ENCODE data around the gene LSM14A. TPM values are rescaled to one million over a fixed set of nuclear protein-coding genes. Genes with fewer than 3 reads are reported as not detected.
"Not testable (repeated sequence)": the region's sequence is repeated elsewhere in the genome, so short reads cannot be mapped to it uniquely, and the experiment has no call there.

The LSM14A gene
- total RNA-seq (2014; rRNA removed; shearing (Covaris generic); ENCODE audit: low replicate concordance), result 171 and 205 TPM in 2 replicates

DNA sequence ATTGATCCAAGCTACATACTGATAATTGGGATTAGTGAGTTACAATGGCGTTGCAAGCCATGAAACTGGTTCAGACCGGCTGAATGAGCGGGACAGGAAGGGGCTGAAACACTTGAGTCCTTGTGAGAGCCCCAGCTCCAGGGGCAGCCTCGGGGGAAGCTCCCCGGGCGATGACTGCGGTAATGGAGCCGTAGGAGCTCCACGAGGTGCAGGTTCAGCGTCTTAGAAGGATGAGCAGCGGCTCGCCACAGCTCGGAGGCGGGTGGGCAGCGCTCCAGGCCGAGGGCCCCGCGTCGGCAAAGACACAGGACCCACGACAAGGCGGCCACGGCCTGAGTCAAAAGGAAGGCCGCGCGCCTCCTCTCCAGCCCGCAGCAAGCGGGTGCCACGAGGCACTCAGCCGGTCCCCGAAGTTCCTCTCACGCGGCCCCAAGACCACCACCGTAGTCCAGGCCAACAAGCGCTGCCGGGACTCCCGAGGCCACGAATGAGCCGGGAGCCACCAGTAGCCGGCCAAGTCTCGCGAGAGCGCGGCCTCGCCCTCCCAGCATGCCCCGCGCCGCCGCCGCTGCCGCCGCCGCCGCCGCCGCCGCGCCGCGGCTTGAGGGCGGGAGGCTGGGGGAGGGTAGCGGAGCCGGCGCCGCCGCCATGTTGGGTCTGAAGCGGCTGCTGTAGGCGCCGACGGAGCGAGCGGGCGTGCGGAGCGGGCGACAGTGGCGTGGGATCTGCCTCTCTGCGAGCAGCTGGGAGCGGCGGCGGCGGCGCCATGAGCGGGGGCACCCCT lies at the start of gene LSM14A:
LSM14A (plus strand) TSS at position 628 of the 784 bp plus-strand sequence; CDS start at position 767, 139 bp downstream.
- peak; percentile 97 for DNase-seq
- H3K27me3 ChIP-seq (ENCODE audit: low read length), result no peaks in the 10 kb centered on the region
- peak within 1 kb of the TSS; percentile 85 for H3K27ac ChIP-seq (ENCODE audit: low read length)
- H3K4me3 ChIP-seq (ENCODE audit: low read length), result peak within 1 kb of the TSS; percentile 80
- H4K20me1 ChIP-seq (ENCODE audit: insufficient read depth, low read depth, low read length), result peaks cover 16% of the 10 kb centered on the region
- H3K36me3 ChIP-seq (ENCODE audit: insufficient read depth, low read length), result peaks cover 15% of the 10 kb centered on the region
- H2AFZ ChIP-seq (ENCODE audit: low read length), result peak within 1 kb of the TSS; percentile 1; the same call in 1 of the 2 replicates
- H3K9me3 ChIP-seq (ENCODE audit: low read length), result no peaks in the 10 kb centered on the region
- H3K9ac ChIP-seq (ENCODE audit: low read length), result peak within 1 kb of the TSS; percentile 95
- H3K79me2 ChIP-seq (ENCODE audit: low read length), result peaks cover 47% of the 10 kb centered on the region
- peak within 1 kb of the TSS; percentile 69 for H3K4me2 ChIP-seq (ENCODE audit: low read depth, low read length, poor library complexity, severe bottlenecking)
- peaks cover 55% of the 10 kb centered on the region for H3K4me1 ChIP-seq (ENCODE audit: low read length)
- no peaks in the 10 kb centered on the region for H3K9me2 ChIP-seq (replicated peaks; ENCODE audit: insufficient read depth, low read length)

DNA sequence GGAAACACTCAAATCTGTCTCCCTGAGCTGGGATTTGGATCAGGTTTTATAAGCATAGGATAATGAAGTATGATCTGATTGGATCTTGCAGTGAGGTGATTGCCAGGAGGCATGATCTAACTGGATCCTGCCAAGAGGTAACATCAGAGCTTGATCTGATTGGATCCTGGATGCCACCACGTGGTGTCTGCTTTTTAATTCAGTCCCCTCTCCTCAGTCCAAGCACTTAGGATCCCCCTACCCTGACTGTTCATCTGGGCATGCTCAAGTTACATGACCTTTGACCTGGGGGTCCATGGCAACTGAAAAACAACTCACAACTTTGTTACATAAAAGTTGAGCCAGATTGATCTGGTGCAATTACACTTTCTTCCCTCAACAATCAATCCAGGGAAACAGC lies 47.5 kb upstream of the LSM14A start:
- no peaks in the 10 kb centered on the region for H4K20me1 ChIP-seq (ENCODE audit: insufficient read depth, low read depth, low read length)
- no peak overlapping the region for H3K4me3 ChIP-seq (ENCODE audit: low read length)
- no peak overlapping the region for H3K4me2 ChIP-seq (ENCODE audit: low read depth, low read length, poor library complexity, severe bottlenecking)
- DNase-seq, result no peak
- H3K79me2 ChIP-seq (ENCODE audit: low read length), result no peaks in the 10 kb centered on the region
- no peak overlapping the region for H3K27ac ChIP-seq (ENCODE audit: low read length)
- H3K9me2 ChIP-seq (replicated peaks; ENCODE audit: insufficient read depth, low read length), result no peaks in the 10 kb centered on the region
- no peaks in the 10 kb centered on the region for H3K9me3 ChIP-seq (ENCODE audit: low read length)
- no peaks in the 10 kb centered on the region for H3K36me3 ChIP-seq (ENCODE audit: insufficient read depth, low read length)
- no peaks in the 10 kb centered on the region for H3K4me1 ChIP-seq (ENCODE audit: low read length)
- H2AFZ ChIP-seq (ENCODE audit: low read length), result no peak overlapping the region
- H3K27me3 ChIP-seq (ENCODE audit: low read length), result no peaks in the 10 kb centered on the region
- no peak overlapping the region for H3K9ac ChIP-seq (ENCODE audit: low read length)

DNA sequence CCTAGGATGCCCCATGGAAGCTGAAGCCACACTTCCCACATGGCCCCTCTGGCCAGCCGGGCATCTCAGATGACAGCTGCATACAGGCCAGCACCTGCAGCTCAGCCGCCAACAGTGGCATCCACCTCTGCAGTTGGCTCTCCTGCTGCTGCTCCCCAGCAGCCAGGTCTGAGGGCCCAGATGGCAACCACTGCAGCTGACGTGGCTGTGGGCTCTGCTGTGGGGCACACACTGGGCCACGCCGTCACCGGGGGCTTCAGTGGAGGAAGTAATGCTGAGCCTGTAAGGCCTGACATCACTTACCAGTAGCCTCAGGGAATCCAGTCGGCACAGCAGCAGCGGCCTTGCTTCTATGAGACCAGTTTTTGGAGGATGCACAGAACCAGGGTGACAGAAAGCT lies 45.3 kb upstream of the LSM14A start:
- no peaks in the 10 kb centered on the region for H3K4me1 ChIP-seq (ENCODE audit: low read length)
- no peaks in the 10 kb centered on the region for H3K27me3 ChIP-seq (ENCODE audit: low read length)
- no peak for DNase-seq
- H2AFZ ChIP-seq (ENCODE audit: low read length), result no peak overlapping the region
- no peaks in the 10 kb centered on the region for H3K36me3 ChIP-seq (ENCODE audit: insufficient read depth, low read length)
- no peaks in the 10 kb centered on the region for H3K9me3 ChIP-seq (ENCODE audit: low read length)
- H3K4me2 ChIP-seq (ENCODE audit: low read depth, low read length, poor library complexity, severe bottlenecking), result no peak overlapping the region
- H4K20me1 ChIP-seq (ENCODE audit: insufficient read depth, low read depth, low read length), result no peaks in the 10 kb centered on the region
- no peak overlapping the region for H3K27ac ChIP-seq (ENCODE audit: low read length)
- H3K79me2 ChIP-seq (ENCODE audit: low read length), result no peaks in the 10 kb centered on the region
- H3K9ac ChIP-seq (ENCODE audit: low read length), result no peak overlapping the region
- no peak overlapping the region for H3K4me3 ChIP-seq (ENCODE audit: low read length)
- H3K9me2 ChIP-seq (replicated peaks; ENCODE audit: insufficient read depth, low read length), result no peaks in the 10 kb centered on the region

DNA sequence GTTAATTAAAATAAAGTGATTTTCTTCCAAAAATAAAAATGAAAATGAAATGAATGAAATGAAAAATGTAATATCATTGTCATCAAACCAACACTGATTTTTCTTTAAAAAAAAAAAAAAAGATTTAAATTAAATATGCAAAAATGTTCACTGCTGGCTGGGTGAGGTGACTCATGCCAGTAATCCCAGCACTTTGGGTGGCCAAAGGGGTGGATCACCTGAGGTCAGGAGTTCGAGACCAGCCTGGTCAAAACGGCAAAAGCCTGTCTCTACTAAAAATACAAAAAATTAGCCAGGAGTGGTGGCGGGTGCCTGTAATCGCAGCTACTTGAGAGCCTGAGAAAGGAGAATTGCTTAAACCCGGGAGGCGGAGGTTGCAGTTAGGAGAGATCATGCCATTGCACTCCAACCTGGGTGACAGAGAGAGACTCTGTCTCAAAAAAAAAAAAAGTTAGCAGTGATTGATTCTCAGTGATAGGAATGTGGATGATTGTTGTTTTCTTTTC lies 44.6 kb upstream of the LSM14A start:
- Histone ChIP-seq H3K9ac (ENCODE audit: low read length) (no peak overlapping the region), H3K9me3 (ENCODE audit: low read length) (no peaks in the 10 kb centered on the region), H3K36me3 (ENCODE audit: insufficient read depth, low read length) (no peaks in the 10 kb centered on the region), H3K4me1 (ENCODE audit: low read length) (no peaks in the 10 kb centered on the region), H2AFZ (ENCODE audit: low read length) (no peak overlapping the region), H3K4me2 (ENCODE audit: low read depth, low read length, poor library complexity, severe bottlenecking) (no peak overlapping the region), H3K27ac (ENCODE audit: low read length) (no peak overlapping the region), H3K9me2 (replicated peaks; ENCODE audit: insufficient read depth, low read length) (no peaks in the 10 kb centered on the region), H3K27me3 (ENCODE audit: low read length) (no peaks in the 10 kb centered on the region), H4K20me1 (ENCODE audit: insufficient read depth, low read depth, low read length) (no peaks in the 10 kb centered on the region), H3K79me2 (ENCODE audit: low read length) (no peaks in the 10 kb centered on the region), H3K4me3 (ENCODE audit: low read length) (no peak overlapping the region)
- DNase-seq, result no peak

DNA sequence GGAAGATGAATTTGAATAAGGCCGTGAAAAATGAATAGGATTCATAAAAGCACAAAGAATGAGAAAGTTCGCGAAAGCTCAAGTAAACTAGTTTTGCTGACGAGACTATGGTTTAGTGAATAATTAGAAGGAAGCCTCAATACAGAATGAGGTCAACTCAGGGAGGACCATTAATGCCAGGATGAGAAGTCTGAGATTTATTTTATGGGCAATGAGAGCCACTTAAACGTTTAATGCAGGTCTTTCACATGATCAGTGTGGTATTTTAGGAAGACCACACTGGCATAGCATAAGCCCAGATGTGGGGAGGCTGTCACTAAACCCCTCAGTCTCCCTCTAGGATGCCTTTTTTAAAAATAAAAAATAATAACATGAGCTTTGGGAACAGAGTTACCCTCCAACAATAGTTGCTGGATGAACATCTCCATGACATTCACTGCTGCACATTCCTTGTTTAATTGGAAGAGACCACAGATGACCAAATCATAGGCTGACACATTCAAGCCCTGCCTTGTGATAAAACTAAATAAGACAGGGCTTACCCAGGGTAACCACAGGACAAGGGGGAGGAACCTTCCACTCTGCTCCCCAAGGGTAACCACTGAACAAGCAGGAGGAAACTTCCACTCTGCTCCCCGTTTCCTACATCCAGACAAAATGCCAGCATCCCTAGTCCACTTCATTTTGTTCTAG lies 43.6 kb upstream of the LSM14A start:
- H4K20me1 ChIP-seq (ENCODE audit: insufficient read depth, low read depth, low read length), result no peaks in the 10 kb centered on the region
- H3K9me2 ChIP-seq (replicated peaks; ENCODE audit: insufficient read depth, low read length), result no peaks in the 10 kb centered on the region
- H3K36me3 ChIP-seq (ENCODE audit: insufficient read depth, low read length), result no peaks in the 10 kb centered on the region
- H3K4me1 ChIP-seq (ENCODE audit: low read length), result no peaks in the 10 kb centered on the region; the same call in 1 of the 2 replicates
- no peak overlapping the region for H3K27ac ChIP-seq (ENCODE audit: low read length)
- no peaks in the 10 kb centered on the region for H3K27me3 ChIP-seq (ENCODE audit: low read length)
- no peak for DNase-seq
- H3K9ac ChIP-seq (ENCODE audit: low read length), result no peak overlapping the region
- no peak overlapping the region for H3K4me2 ChIP-seq (ENCODE audit: low read depth, low read length, poor library complexity, severe bottlenecking)
- H3K9me3 ChIP-seq (ENCODE audit: low read length), result no peaks in the 10 kb centered on the region
- no peak overlapping the region for H2AFZ ChIP-seq (ENCODE audit: low read length)
- H3K79me2 ChIP-seq (ENCODE audit: low read length), result no peaks in the 10 kb centered on the region
- H3K4me3 ChIP-seq (ENCODE audit: low read length), result no peak overlapping the region

DNA sequence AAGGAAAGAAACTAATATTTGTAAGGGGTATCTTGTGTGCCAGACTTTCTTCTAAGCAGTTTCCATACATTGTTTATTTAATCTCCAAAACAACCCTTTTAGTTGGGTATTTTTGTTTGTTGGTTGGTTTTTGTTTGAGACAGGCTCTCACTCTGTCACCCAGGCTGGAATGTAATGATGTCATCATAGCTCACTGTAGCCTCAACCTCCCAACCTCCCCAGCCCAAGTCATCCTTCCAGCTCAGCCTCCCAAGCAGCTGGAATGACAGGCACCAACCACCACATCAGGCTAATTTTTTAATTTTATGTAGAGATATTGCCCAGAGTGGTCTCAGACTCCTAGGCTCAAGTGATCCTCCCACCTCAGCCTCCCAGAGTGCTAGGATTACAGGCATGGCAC lies 41.2 kb upstream of the LSM14A start:
- Histone ChIP-seq H3K79me2 (ENCODE audit: low read length) (no peaks in the 10 kb centered on the region), H3K4me3 (ENCODE audit: low read length) (no peak overlapping the region), H3K4me2 (ENCODE audit: low read depth, low read length, poor library complexity, severe bottlenecking) (no peak overlapping the region), H3K36me3 (ENCODE audit: insufficient read depth, low read length) (no peaks in the 10 kb centered on the region), H3K27ac (ENCODE audit: low read length) (no peak overlapping the region), H3K4me1 (ENCODE audit: low read length) (peaks cover 17% of the 10 kb centered on the region), H3K9me3 (ENCODE audit: low read length) (no peaks in the 10 kb centered on the region), H4K20me1 (ENCODE audit: insufficient read depth, low read depth, low read length) (no peaks in the 10 kb centered on the region), H3K9me2 (replicated peaks; ENCODE audit: insufficient read depth, low read length) (no peaks in the 10 kb centered on the region), H3K9ac (ENCODE audit: low read length) (no peak overlapping the region), H3K27me3 (ENCODE audit: low read length) (no peaks in the 10 kb centered on the region), H2AFZ (ENCODE audit: low read length) (no peak overlapping the region)
- no peak for DNase-seq

DNA sequence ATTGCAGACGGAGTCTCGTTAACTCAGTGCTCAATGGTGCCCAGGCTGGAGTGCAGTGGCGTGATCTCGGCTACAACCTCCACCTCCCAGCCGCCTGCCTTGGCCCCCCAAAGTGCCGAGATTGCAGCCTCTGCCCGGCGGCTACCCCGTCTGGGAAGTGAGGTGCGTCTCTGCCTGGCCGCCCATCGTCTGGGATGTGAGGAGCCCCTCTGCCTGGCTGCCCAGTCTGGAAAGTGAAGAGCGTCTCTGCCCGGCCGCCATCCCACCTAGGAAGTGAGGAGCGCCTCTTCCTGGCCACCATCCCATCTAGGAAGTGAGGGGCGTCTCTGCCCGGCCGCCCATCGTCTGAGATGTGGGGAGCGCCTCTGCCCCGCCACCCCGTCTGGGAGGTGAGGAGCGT lies 40.2 kb upstream of the LSM14A start:
- H3K9ac ChIP-seq (ENCODE audit: low read length); DNase-seq; H3K9me3 ChIP-seq (ENCODE audit: low read length); H3K36me3 ChIP-seq (ENCODE audit: insufficient read depth, low read length); H3K27me3 ChIP-seq (ENCODE audit: low read length); H3K4me2 ChIP-seq (ENCODE audit: low read depth, low read length, poor library complexity, severe bottlenecking); H3K9me2 ChIP-seq (replicated peaks; ENCODE audit: insufficient read depth, low read length); H3K4me3 ChIP-seq (ENCODE audit: low read length); H3K27ac ChIP-seq (ENCODE audit: low read length); H4K20me1 ChIP-seq (ENCODE audit: insufficient read depth, low read depth, low read length); H2AFZ ChIP-seq (ENCODE audit: low read length); H3K79me2 ChIP-seq (ENCODE audit: low read length): not testable (repeated sequence)
- H3K4me1 ChIP-seq (ENCODE audit: low read length), result peaks cover 17% of the 10 kb centered on the region

DNA sequence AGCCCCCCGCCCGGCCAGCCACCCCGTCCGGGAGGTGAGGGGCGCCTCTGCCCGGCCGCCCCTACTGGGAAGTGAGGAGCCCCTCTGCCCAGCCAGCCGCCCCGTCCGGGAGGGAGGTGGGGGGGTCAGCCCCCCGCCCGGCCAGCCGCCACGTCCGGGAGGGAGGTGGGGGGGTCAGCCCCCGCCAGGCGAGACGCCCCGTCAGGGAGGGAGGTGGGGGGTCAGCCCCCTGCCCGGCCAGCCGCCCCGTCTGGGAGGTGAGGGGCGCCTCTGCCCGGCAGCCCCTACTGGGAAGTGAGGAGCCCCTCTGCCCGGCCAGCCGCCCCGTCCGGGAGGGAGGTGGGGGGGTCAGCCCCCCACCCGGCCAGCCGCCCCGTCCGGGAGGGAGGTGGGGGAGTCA lies 39.6 kb upstream of the LSM14A start:
- H3K27ac ChIP-seq (ENCODE audit: low read length); H2AFZ ChIP-seq (ENCODE audit: low read length); H3K9ac ChIP-seq (ENCODE audit: low read length); H3K4me3 ChIP-seq (ENCODE audit: low read length); H3K9me2 ChIP-seq (replicated peaks; ENCODE audit: insufficient read depth, low read length); H3K79me2 ChIP-seq (ENCODE audit: low read length); H3K4me2 ChIP-seq (ENCODE audit: low read depth, low read length, poor library complexity, severe bottlenecking); H3K27me3 ChIP-seq (ENCODE audit: low read length); DNase-seq; H3K9me3 ChIP-seq (ENCODE audit: low read length); H4K20me1 ChIP-seq (ENCODE audit: insufficient read depth, low read depth, low read length); H3K36me3 ChIP-seq (ENCODE audit: insufficient read depth, low read length): not testable (repeated sequence)
- H3K4me1 ChIP-seq (ENCODE audit: low read length), result peaks cover 17% of the 10 kb centered on the region

Measured in Karpas-422 (cell line).